ENCODE measurements around the gene DLX6. TPM values are rescaled to one million over a fixed set of nuclear protein-coding genes. Genes with fewer than 3 reads are reported as not detected.

The DLX6 gene
- 0.20 TPM for total RNA-seq

DNA sequence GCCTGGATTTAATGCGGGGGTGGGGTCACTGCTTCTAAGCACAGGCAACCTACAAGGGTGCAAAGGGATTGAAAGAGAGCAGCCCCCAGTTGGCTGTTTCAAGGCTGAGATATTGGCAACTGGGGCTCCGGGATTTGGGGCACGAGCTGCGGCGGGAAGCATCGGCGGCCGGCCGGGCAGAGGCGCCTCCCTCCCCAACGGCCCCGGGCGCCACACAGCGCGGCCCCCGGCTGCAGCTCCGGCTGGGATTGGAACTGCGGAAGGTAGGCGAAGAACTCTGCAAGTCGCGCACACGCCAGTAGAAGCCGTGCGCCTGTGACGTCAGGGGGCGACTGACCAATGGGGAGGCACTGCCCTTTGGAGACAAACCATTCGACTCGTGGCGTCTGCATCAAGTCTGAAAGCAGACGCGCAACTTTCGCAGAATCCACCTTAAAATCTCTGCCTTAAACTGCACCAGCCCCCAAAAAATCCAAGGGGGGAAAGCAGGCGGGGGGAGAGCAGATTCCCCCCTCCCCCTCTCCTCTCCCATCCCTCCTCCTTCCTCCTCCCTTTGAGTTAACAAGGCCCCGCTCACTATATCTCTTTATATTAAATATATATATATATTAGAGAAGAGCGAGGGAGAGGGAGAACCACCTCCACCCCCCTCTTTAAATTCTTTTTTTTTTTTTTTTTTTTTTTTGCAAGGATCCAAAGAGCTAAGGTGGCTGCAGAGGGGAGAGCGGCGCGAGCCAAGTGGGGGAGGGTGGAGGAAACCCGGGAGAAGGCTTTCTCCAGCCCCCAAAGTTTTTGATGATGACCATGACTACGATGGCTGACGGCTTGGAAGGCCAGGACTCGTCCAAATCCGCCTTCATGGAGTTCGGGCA is at the start of gene DLX6:
Gene DLX6 (plus strand): TSS at position 371 of the 872 bp plus-strand sequence. CDS start 425 bp downstream, at position 796.
- no peak for DNase-seq

DNA sequence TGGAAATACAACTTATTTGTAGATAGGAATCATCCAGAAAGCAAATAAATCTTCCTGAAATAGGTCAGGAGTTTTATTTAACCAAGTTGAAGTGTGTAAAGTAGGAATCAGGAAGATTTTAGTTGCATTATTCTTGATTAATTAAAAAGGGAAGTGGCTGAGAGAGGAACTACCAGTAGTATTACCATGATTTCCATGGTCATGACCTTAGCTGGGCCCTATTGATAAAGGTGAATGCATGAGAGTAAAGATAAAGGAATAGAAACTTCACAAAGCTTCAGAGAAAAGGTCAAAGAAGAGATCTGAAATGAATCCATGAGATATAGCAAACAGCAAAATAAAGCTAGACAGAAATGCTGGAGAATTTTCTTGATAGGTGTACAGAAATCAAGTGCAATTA is 46.2 kb upstream of the DLX6 start:
- no peak for DNase-seq

GRCh38 chr7:96962221-96962885 is 43.0 kb upstream of the DLX6 start:
- DNase-seq, result no peak

GRCh38 chr7:96968981-96969380 is 36.4 kb upstream of the DLX6 start:
- DNase-seq, result no peak

GRCh38 chr7:96970739-96971138 is 34.6 kb upstream of the DLX6 start:
- DNase-seq, result no peak

DNA sequence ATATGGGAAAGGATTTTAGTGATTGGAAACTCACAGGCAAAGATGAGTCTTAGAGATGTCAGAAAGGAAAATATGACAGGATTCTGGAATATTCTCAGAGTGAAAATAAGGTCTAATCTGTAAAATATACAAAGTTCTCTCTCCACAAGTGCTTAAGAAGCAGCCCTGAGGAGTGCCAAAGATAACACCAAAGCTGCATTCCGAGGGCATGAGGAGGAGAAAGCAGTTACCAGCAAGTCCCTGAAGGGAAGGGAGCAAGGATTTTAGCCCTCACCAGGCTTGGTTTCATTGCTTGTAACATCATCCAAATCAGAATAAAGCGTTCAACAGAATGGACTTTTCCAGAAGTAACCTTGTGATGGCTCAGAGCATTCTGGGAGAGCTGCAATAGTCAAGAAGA is 31.4 kb upstream of the DLX6 start:
- DNase-seq, result no peak

- no peak for DNase-seq
Measured at GRCh38 chr7:96976106-96976505, 29.2 kb upstream of the DLX6 start.

- DNase-seq, result no peak
Measured at GRCh38 chr7:96977445-96977844, 27.9 kb upstream of the DLX6 start.

- DNase-seq, result no peak
Measured at GRCh38 chr7:96979551-96980276, 25.6 kb upstream of the DLX6 start.

GRCh38 chr7:96982586-96982985 is 22.8 kb upstream of the DLX6 start:
- no peak for DNase-seq

GRCh38 chr7:96985992-96986391 is 19.4 kb upstream of the DLX6 start:
- no peak for DNase-seq

- DNase-seq, result no peak
Measured at GRCh38 chr7:96986901-96987300, 18.5 kb upstream of the DLX6 start.

- no peak for DNase-seq
Measured at GRCh38 chr7:96987719-96988118, 17.6 kb upstream of the DLX6 start.

- no peak for DNase-seq
Measured at GRCh38 chr7:96989241-96989858, 16.0 kb upstream of the DLX6 start.

DNA sequence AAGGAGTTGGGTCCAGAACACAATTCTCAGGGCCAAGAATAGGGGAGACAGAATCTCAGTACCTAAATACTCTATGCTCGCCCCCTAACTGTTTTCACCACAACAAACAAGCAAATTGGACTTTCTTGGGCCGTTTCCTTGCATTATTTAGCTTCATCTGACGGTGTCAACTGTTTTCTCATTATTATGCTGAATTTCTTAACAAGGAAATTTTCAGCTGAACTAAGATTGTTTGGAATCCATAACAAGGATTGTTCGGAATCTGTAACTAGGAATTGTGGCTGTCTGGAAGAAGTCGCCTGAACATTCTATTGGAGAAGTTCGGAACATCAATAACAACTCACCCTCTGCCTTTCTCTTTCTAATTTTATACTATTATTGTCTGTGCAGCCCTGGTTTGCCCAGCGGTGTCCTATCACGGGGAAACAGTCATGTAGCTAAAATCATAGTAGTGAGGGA is 15.5 kb upstream of the DLX6 start:
- DNase-seq, result no peak

DNA sequence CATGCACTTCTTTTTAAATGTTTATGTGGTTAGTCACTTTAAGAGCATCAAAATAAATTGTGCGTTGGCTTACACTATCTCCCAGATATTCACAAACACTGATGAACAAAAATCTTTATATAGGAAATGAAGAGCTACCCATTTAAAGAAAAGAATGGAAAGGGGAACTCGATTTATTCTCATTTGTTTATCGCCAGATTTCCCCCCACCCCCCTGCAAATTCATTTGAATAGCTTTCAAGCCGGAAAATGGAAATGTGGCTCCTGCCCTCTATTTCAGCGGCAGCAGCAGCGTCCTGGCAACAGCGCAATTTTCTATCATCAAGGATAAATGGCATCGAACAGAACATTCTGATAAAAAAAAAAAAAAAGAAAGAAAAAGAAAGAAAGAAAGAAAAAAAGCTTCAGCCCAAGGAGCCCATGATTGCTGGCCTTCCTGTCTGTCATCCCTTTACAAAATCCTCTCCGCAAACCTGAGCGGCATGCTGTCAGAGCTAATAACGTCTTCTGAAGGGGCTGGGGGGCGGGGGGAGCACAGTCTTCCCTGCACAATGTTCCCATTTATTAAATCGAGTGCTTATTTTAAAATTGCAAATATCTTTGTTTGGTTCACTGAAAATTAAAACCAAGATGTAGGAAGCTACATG is 13.7 kb upstream of the DLX6 start:
- DNase-seq, result no peak

- no peak for DNase-seq
Measured at GRCh38 chr7:96992192-96993005, 13.0 kb upstream of the DLX6 start.

DNA sequence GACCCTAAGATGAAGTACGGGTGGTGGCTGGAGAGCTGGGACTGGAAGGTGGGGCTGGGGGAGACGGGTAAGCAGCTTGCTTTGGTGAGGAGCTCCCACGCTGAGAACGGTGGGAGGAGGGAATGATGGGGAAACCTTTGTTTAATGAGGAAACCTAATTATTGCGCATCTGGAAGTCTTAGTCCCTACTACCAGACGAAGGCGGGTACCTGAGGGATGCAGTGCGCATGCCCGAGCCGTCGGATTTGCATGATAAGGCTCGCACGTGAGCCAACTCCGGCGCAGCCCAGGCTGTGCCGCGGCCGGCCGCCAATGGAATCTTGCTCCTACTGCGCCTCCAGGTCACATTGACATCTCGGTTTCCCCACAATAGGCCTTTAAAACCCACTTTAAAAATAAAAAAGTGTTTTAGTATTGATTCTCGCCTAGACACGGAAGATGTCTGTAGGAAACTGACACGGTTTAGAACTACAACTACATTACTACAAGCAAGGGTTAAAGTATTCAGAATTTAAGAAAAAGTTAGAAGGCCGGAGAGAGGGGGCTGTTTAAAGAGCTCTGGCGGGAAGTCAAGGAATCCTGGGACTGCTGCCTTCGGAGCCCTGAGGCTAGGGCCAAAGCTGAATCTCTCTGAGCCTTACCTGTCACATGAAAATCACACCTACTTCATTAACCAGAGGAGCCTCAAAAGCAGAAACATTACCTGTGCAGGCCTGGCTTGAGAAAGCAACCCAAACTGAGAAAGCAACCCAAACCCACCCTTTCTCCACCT is 12.1 kb upstream of the DLX6 start:
- DNase-seq, result no peak

DNA sequence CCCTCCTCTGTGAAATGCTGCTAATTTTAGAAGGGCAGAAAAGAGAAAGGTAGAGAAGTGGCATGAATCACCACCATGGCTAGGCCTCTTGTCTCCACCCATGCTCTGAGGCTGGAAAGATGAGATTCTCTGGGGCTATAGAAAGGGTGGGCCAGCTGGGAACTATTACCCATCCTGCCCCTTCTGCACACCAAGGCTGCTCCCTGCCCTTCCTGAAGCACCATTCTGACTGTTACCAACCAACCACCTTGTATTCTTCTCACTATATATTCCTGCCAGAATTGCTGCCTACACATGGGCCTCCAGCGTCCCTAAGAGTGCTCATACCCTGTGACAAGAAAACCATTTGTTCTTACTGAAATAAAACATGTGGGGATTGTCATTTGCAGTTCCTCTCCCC is 11.4 kb upstream of the DLX6 start:
- DNase-seq, result no peak

GRCh38 chr7:96995406-96996110 is 9.8 kb upstream of the DLX6 start:
- DNase-seq, result no peak

All from skin of body (tissue), 2 donors.